GM21717 (cell line): ENCODE data around the gene KIF6.

Experiments used
- ATAC-seq: cut with Tn5 transposase; IDR thresholded peaks from one replicate; pipeline ENCODE4 v1.9.1; 2021; ENCODE audit warnings: mild to moderate bottlenecking, moderate library complexity; ENCODE audit not compliant: unreplicated experiment

KIF6 gene

DNA sequence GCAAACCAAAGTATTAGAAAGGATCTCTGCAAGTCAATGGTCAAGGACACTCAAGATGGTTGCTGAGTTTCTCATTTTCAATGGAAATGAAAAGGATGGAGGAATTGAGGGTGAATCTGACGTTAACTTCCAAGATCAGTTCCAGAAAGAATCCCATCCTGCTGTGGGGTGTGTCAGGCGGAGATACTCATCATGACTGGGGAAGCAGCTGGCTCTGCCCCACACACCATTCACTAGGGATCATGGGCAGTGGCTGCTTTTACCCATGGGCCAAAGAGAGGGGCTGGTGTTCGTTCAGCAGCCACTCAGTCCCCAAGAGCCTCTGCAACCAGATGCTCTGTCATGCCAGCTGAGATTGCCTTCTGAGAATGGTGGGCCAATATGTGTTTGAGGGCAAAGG, 300.4 kb downstream of the KIF6 start:
- ATAC-seq, result no peak

GRCh38 chr6:39422238-39422637, 303.0 kb downstream of the KIF6 start:
- no peak for ATAC-seq

GRCh38 chr6:39421383-39422225, 303.6 kb downstream of the KIF6 start:
- no peak for ATAC-seq

DNA sequence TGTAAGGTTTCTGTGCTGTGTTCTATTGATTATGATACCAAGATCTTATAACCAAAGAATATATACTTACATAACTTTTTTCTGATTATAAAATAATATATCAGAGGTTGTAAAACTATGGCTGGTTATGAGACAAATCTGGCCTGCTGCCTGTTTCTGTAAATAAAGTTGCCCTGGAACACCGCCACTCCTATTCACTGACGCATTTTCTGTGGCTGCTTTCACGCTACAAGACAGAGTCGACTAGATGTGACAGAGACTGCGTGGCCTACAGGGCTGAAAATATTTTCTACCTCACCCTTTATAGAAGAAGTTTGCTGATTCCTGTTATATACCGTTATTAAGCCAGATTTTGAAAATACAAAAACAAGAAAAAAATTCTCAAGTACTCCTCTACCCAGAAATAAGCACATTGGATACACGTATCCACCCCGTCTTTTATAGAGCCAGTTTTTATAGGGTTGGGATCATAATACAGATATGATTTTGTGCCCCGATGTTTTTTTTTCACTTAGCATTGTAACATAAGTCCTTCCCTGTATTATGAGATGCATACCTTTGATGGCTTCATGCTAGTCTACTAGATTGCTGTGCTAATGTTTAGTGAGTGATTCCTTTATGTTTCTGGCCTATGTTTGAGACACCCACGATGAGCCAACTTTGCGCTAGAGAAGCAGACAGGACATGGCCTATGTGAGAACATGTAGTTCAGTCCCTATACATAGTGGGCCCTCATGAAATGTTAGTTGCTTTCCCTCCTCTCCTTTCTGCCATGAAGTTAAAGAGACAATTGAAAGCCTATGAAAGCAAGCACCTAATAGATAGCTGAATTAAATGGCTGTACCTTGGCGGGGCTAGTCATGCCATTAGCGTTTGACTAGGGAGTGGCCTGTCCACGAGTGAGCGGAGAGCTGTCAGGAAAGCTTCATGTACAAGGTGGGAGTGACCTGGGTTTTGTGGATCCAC, 304.6 kb downstream of the KIF6 start:
- ATAC-seq, result no peak

- ATAC-seq, result no peak
Measured at GRCh38 chr6:39419607-39420006, 305.6 kb downstream of the KIF6 start.

DNA sequence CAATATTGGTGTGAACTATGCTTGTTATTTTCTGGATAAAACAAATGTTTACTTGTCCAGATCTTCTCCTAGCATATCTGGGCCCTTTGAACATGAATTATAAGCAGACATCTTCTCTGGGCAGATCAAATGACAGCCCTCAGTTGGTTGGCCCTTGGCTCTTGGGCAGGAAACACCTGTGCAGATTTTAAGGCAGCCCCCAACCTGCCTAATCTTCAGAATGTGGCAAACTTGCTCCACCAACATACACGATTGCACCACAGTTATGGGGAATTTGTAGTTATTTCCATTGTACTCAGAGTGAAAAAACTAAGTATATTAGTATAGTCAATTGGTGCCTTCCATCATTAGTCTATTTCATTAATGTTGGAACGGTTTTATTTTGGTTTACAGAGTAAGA, 307.8 kb downstream of the KIF6 start:
- no peak for ATAC-seq

DNA sequence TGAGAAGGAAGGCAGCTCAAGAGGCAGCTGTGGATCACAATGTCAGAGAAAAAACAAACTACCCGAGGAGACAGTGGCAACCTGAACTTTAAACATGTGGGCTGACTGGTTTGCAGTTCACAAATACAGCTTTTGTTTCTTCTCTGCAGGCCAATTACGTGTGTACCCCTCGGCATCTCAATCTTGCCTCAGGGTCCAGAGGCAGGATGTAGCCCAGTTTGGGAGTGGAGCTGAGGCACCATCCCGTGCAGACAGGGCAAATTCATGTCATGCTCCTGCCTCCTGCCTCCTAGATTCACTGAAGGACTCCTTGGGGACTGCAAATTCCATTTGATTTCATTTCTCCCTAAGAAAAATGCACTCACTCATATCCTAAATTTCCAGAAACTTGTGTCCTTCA, 308.5 kb downstream of the KIF6 start:
- ATAC-seq, result no peak

GRCh38 chr6:39416026-39416425, 309.2 kb downstream of the KIF6 start:
- no peak for ATAC-seq

DNA sequence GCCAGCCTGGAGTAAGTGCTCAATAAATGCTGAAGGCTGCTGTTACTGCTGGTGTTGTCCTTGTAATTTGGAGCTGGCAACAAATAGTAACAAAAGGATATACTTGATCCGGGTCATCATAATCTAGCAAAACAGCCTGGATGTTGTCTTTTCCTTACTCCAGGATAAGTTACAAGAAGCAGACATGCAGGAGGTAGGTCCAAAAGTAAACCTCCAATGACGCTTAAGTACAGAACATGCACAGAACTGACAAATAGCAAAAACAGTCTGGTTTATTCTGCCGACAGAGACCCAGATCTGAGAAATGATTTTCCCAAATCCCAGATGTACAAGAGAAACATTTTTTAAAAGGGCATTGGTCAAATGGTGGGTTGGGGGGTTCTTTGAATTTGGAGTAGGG, 309.7 kb downstream of the KIF6 start:
- no peak for ATAC-seq

GRCh38 chr6:39411465-39411864, 313.7 kb downstream of the KIF6 start:
- no peak for ATAC-seq

- ATAC-seq, result no peak
Measured at GRCh38 chr6:39411001-39411400, 314.2 kb downstream of the KIF6 start.

- ATAC-seq, result no peak
Measured at GRCh38 chr6:39409889-39410288, 315.3 kb downstream of the KIF6 start.

DNA sequence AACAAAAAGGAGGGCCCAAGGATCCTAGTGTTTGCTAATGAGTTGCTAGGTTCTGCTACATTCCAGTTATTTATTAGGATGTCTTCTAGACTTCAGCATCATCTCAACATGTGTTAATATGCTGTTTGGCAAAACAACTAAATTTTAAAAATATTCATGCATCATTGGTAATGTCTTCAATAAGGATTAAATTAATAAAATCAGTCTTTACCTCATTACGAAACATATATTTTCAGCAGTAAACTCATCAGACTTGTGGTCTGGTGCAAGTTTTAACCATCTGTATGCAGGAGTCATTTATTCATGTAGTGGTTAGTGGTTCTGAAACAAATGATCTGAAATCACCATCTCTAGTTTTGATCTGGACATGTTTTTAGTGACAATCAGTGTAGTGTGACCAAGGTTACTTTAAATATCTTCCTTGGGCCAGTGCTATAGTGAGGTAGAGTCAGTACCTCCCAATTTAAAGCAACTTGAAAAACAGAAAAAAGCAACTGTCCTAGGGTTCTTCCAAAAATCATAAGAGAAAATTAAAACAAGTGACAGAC, 317.7 kb downstream of the KIF6 start:
- ATAC-seq, result peak; percentile 70

- no peak for ATAC-seq
Measured at GRCh38 chr6:39404312-39404711, 320.9 kb downstream of the KIF6 start.

DNA sequence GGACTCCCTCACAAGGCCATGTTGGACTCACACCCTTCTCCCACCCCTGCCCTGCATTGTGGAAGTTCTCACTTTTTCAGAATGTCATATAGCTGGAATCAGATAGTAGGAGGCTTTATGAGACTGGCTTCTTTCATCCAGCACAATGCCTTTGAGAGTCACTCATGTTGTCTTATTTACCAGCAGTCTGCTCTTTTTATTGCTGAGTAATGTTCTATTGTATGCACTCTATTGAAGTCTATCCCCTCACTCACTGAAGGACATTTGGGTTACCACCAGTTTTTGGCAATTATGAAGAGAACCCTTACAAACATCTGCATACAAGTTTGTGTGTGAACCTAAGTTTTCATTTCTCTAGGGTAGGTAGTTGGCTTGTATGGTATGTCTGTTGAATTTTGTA, 321.9 kb downstream of the KIF6 start:
- no peak for ATAC-seq

DNA sequence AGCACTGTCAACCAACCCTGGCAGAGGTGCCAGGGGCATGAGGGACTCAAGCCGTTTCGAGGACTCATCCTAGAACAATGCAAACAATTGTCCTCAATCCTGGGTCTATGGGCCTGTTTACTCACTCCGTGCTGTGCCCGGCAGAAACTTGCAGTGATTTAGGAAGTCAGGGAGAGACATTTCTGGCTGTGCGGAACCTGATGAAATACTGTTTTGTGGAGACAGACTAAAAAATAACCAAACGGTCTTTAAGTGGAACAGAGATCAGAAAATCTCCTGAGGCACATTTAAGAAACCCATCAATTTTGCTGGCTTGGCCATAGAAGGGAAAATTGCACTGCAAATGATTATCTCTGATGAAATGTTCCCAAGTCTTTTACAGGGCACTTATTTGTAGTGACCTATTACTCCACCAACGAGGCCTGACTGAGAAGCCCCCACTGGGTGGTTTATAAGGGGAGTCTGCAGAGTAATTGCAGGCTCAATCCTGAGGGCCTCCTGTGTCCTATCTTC, 322.9 kb downstream of the KIF6 start:
- no peak for ATAC-seq

GRCh38 chr6:39401376-39401775, 323.8 kb downstream of the KIF6 start:
- no peak for ATAC-seq

DNA sequence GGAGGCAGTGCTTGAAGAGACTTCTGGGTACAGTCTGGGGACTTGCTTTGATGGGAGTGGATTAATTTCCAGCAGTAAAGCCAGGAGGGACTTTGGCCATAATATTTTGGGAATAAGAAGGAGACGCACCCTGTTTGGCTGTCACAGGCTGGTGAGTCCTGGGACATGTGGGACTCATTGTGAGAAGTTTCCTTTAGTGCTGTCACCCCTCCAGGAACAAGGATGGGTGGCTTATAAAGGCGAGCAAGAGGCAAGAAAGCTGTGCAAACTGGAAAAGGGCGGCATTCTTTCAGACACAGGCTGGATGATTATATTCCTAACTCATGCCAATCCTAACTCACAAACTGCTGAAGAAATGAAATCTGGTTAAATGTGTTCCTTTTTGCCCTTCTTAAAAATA, 325.2 kb downstream of the KIF6 start:
- ATAC-seq, result no peak

DNA sequence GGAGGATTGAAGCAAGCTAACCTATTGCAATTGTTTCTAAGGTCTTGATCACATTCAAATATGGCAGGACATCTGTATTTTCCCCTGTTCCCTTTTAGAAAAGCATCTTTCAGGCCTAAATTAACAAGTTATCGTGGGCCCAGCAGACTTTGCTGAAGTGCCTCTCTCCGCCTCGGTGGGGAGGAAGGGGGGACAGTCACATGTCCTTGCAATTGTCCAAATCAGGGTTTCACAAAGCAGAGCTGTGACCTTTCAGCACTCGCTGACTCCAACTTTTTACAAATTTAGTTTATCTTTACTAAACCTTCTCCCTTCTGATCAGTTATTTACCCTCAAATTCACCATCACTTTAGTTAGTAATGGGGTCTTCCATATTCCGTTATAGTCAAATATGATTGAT, 328.4 kb downstream of the KIF6 start:
- no peak for ATAC-seq

GRCh38 chr6:39393075-39393474, 332.1 kb downstream of the KIF6 start:
- ATAC-seq, result no peak

- ATAC-seq, result no peak
Measured at GRCh38 chr6:39391182-39391581, 334.0 kb downstream of the KIF6 start.

GRCh38 chr6:39389484-39389767, 335.8 kb downstream of the KIF6 start:
- no peak for ATAC-seq
